Osteoblast (primary cell): ENCODE results near the gene FKBP15. TPM values are rescaled to one million over a fixed set of nuclear protein-coding genes. Genes with fewer than 3 reads are reported as not detected.
A peak's percentile ranks its signal among the peaks of the same experiment; 100 is the strongest.

Experiments
- DNase-seq: peaks from one replicate; pipeline ENCODE4 v3.0.0; 2011; ENCODE audit warnings: low spot score, mixed read lengths; ENCODE audit not compliant: insufficient read length; ENCODE audit errors: missing footprints
- H2AFZ ChIP-seq: 2 replicates; pipeline ENCODE4 v1.6.0; 2011; ENCODE audit warnings: mild to moderate bottlenecking, low read length
- H3K27ac ChIP-seq: 2 replicates; pipeline ENCODE4 v1.5.1; 2011; ENCODE audit warnings: mild to moderate bottlenecking, low read depth, low read length, moderate library complexity
- H3K27me3 ChIP-seq: 2 replicates; pipeline ENCODE4 v1.6.0; 2012; ENCODE audit warnings: mild to moderate bottlenecking, control low read depth, inconsistent platforms, low read length, moderate library complexity; ENCODE audit not compliant: insufficient read depth
- H3K36me3 ChIP-seq: 2 replicates; pipeline ENCODE4 v1.5.1; 2011; ENCODE audit warnings: mild to moderate bottlenecking, low read length, control low read depth, moderate library complexity; ENCODE audit not compliant: insufficient read depth
- H3K4me1 ChIP-seq: 2 replicates; pipeline ENCODE4 v1.5.1; 2011; ENCODE audit warnings: mild to moderate bottlenecking, low read length, control low read depth, moderate library complexity; ENCODE audit not compliant: insufficient read depth
- H3K4me2 ChIP-seq: 2 replicates; pipeline ENCODE4 v1.6.0; 2011; ENCODE audit warnings: mild to moderate bottlenecking, low read length; ENCODE audit not compliant: insufficient read depth
- H3K4me3 ChIP-seq: fragments of 200-600 bp; sonication (generic); 3 replicates; pipeline ENCODE4 v1.5.1; 2012; ENCODE audit warnings: mild to moderate bottlenecking, low read length, inconsistent platforms; ENCODE audit not compliant: insufficient read depth
- H3K79me2 ChIP-seq: 2 replicates; pipeline ENCODE4 v1.6.0; 2012; ENCODE audit warnings: mild to moderate bottlenecking, low read length, control low read depth, inconsistent platforms; ENCODE audit not compliant: insufficient read depth
- H3K9me3 ChIP-seq: 2 replicates; pipeline ENCODE4 v1.5.1; 2011; ENCODE audit warnings: low read depth, low read length, control low read depth
- H4K20me1 ChIP-seq: 2 replicates; pipeline ENCODE4 v1.6.0; 2012; ENCODE audit warnings: mild to moderate bottlenecking, low read length, control low read depth; ENCODE audit not compliant: insufficient read depth
- total RNA-seq: library from RNA; depleted of rRNA; stranded (reverse); fragments of >200 nt; gene quantifications from 2 replicates; pipeline ENCODE4 v1.2.3, GENCODE V29; 2012
- TF ChIP-seq, protein P1 (sequence below): IDR thresholded peaks from 2 replicates; pipeline ENCODE4 v1.5.1; 2011; ENCODE audit warnings: mild to moderate bottlenecking, low read depth, low read length, moderate library complexity; ENCODE audit errors: extremely low read depth

Gene FKBP15
- total RNA-seq, 1 donor, result 31.8 TPM

DNA sequence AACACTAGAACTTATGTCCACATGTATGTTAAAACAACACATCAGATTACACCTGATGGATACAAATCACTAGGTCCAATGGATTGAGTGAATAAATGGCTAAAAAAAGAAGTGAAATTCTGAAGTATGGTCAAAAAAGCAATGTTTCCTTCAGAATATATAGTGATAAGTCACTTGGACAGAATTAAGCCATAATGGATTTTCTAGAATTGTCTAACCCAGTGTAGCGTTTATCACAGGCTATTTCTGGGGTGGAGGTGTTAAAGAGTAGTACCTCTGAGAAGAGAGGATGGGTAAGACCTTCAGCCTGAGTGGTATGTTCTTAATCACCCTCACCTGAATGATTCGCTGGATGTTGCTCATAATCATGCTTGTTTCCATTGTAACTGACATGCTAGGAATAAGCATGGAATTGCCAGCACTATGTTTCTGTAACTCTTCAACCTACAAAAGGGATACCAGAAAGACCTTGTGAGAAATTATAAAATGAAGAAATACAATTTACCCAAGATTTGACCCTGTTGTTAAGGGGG lies 37.1 kb downstream of the FKBP15 start:
- H3K9me3 ChIP-seq, result no peaks in the 10 kb centered on the region
- TF ChIP-seq, protein P1, sequence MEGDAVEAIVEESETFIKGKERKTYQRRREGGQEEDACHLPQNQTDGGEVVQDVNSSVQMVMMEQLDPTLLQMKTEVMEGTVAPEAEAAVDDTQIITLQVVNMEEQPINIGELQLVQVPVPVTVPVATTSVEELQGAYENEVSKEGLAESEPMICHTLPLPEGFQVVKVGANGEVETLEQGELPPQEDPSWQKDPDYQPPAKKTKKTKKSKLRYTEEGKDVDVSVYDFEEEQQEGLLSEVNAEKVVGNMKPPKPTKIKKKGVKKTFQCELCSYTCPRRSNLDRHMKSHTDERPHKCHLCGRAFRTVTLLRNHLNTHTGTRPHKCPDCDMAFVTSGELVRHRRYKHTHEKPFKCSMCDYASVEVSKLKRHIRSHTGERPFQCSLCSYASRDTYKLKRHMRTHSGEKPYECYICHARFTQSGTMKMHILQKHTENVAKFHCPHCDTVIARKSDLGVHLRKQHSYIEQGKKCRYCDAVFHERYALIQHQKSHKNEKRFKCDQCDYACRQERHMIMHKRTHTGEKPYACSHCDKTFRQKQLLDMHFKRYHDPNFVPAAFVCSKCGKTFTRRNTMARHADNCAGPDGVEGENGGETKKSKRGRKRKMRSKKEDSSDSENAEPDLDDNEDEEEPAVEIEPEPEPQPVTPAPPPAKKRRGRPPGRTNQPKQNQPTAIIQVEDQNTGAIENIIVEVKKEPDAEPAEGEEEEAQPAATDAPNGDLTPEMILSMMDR, result no peak
- H3K27ac ChIP-seq, result no peak overlapping the region
- no peaks in the 10 kb centered on the region for H3K27me3 ChIP-seq
- peaks cover 10% of the 10 kb centered on the region for H3K79me2 ChIP-seq
- peaks cover 77% of the 10 kb centered on the region for H3K36me3 ChIP-seq
- no peak overlapping the region for H2AFZ ChIP-seq
- peaks cover 27% of the 10 kb centered on the region for H3K4me1 ChIP-seq
- DNase-seq, result no peak
- no peaks in the 10 kb centered on the region for H4K20me1 ChIP-seq
- no peak overlapping the region for H3K4me2 ChIP-seq
- H3K4me3 ChIP-seq, result no peak overlapping the region

DNA sequence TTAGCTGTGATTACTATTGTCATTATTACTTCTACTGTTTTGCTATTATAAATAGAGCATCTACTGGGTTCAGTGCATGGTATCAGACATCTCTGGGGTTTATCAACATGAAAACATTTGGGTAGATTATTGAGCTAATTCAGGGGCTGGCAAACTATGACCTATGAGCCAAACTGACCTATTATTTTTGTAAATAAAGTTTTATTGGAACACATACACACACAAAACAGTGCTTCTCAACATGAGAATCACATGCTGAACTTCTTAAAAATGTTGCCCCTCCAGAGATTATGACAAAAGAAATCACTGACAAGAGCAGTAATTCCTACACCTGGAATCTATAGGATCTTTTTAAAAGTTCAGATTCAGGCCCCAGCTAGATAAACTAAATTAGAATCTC lies 39.9 kb downstream of the FKBP15 start:
- Histone ChIP-seq H4K20me1 (no peaks in the 10 kb centered on the region), H3K36me3 (peaks cover 84% of the 10 kb centered on the region), H3K4me1 (peaks cover 23% of the 10 kb centered on the region), H3K4me3 (no peak overlapping the region), H3K79me2 (no peaks in the 10 kb centered on the region), H3K9me3 (no peaks in the 10 kb centered on the region), H3K27ac (no peak overlapping the region), H3K27me3 (no peaks in the 10 kb centered on the region), H3K4me2 (no peak overlapping the region), H2AFZ (no peak overlapping the region)
- DNase-seq, result no peak
- TF ChIP-seq, protein P1, result no peak

GRCh38 chr9:113179839-113180238 lies 41.2 kb downstream of the FKBP15 start:
- Histone ChIP-seq H3K4me1 (peaks cover 19% of the 10 kb centered on the region), H3K36me3 (peaks cover 74% of the 10 kb centered on the region), H3K4me2 (no peak overlapping the region), H3K9me3 (no peaks in the 10 kb centered on the region), H3K27me3 (no peaks in the 10 kb centered on the region), H4K20me1 (no peaks in the 10 kb centered on the region), H3K79me2 (no peaks in the 10 kb centered on the region), H2AFZ (no peak overlapping the region), H3K4me3 (no peak overlapping the region), H3K27ac (no peak overlapping the region)
- TF ChIP-seq, protein P1, result no peak
- no peak for DNase-seq

GRCh38 chr9:113178087-113178486 lies 43.0 kb downstream of the FKBP15 start:
- TF ChIP-seq, protein P1, result no peak
- Histone ChIP-seq H3K36me3 (peaks cover 72% of the 10 kb centered on the region), H3K79me2 (no peaks in the 10 kb centered on the region), H3K27ac (peak overlapping the region; percentile 5), H3K4me2 (peak overlapping the region; percentile 29), H3K27me3 (no peaks in the 10 kb centered on the region), H3K4me3 (no peak overlapping the region), H4K20me1 (no peaks in the 10 kb centered on the region), H2AFZ (no peak overlapping the region), H3K9me3 (no peaks in the 10 kb centered on the region), H3K4me1 (peaks cover 16% of the 10 kb centered on the region)
- DNase-seq, result peak; percentile 64
